PFSK-1 (cell line): ENCODE data around the gene UMODL1.

Experiments
- FOXP2 ChIP-seq: optimal IDR thresholded peaks from 2 replicates; pipeline ENCODE3; 2011; ENCODE audit warnings: borderline replicate concordance, control low read depth, inconsistent platforms; ENCODE audit not compliant: insufficient read depth; ENCODE audit errors: extremely low read length, extremely low read depth
- POLR2AphosphoS5 ChIP-seq: IDR thresholded peaks from 2 replicates; pipeline ENCODE4 v1.6.1; 2012; ENCODE audit warnings: low read depth, mild to moderate bottlenecking, control low read depth, low read length, moderate library complexity
- REST ChIP-seq, 2 experiments: IDR thresholded peaks; 2 replicates each; pipeline versions ENCODE4 v1.6.1 to v1.8.0; 2011 to 2012; ENCODE audit warnings: low read depth in 2 of 2, low read length in 2 of 2, control low read depth in 1 of 2, inconsistent platforms in 1 of 2, mild to moderate bottlenecking in 1 of 2, moderate library complexity in 1 of 2; ENCODE audit not compliant: insufficient read depth in 1 of 2
- SIN3A ChIP-seq: IDR thresholded peaks from 2 replicates; pipeline ENCODE4 v1.6.1; 2012; ENCODE audit warnings: mild to moderate bottlenecking, low read length, moderate library complexity, borderline replicate concordance; ENCODE audit not compliant: insufficient read depth
- TAF1 ChIP-seq: IDR thresholded peaks from 2 replicates; pipeline ENCODE4 v1.6.1; 2012; ENCODE audit warnings: low read length, control low read depth, borderline replicate concordance; ENCODE audit not compliant: insufficient read depth

The UMODL1 gene

GRCh38 chr21:42112857-42113256 is 41.7 kb downstream of the UMODL1 start:
- TF ChIP-seq TAF1, result no peak
- no peak for TF ChIP-seq FOXP2
- TF ChIP-seq REST (IDR thresholded peaks at IDR 0.05; ENCODE audit: insufficient read depth in 1 of 2, low read depth in 2 of 2, low read length in 2 of 2), result no peak
- no peak for TF ChIP-seq POLR2AphosphoS5
- no peak for TF ChIP-seq SIN3A

- TF ChIP-seq SIN3A (no peak), POLR2AphosphoS5 (no peak), TAF1 (no peak)
These were observed 42.9 kb downstream of the UMODL1 start for GRCh38 chr21:42113926-42114409.

- TF ChIP-seq POLR2AphosphoS5 (no peak), FOXP2 (no peak), SIN3A (no peak), TAF1 (no peak), REST (IDR thresholded peaks at IDR 0.05; ENCODE audit: insufficient read depth in 1 of 2, low read depth in 2 of 2, low read length in 2 of 2) (no peak)
These were observed 43.5 kb downstream of the UMODL1 start for GRCh38 chr21:42114646-42115045.

GRCh38 chr21:42115136-42115683 is 44.1 kb downstream of the UMODL1 start:
- TF ChIP-seq TAF1 (no peak), REST (IDR thresholded peaks at IDR 0.05; ENCODE audit: insufficient read depth in 1 of 2, low read depth in 2 of 2, low read length in 2 of 2) (no peak), POLR2AphosphoS5 (no peak), SIN3A (no peak), FOXP2 (no peak)

- no peak for TF ChIP-seq REST (IDR thresholded peaks at IDR 0.05; ENCODE audit: insufficient read depth in 1 of 2, low read depth in 2 of 2, low read length in 2 of 2)
- no peak for TF ChIP-seq SIN3A
- no peak for TF ChIP-seq TAF1
- TF ChIP-seq FOXP2, result no peak
- no peak for TF ChIP-seq POLR2AphosphoS5
These were observed 46.3 kb downstream of the UMODL1 start for GRCh38 chr21:42117229-42117966.
